ENCODE results near the gene MINK1. TPM values are rescaled to one million over a fixed set of nuclear protein-coding genes. Genes with fewer than 3 reads are reported as not detected.

Gene MINK1
- total RNA-seq, 1 experiment from 2014 or later = 68.8 TPM

DNA sequence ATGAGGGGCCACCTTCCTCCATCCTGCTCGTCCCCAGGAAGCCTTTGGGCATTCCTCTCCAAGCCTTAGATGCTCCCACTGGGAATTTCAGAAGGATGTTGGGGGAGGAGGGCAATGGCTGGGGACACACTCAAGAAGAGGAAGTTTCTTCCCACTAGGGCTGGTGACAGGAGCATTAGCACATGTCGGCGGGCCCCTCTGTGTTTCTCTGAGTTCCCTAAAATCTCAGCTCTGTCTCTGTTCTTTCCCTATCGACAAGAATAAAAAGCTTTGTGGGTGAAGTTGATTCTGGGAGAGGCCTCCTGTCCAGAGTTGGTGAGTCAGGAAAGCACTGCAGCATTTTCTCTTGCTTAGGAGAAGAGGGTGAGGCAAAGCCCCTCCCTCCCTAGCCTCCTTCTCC lies 46.5 kb downstream of the MINK1 start:
- H3K56ac ChIP-seq (ENCODE audit: insufficient read length, low read depth, low read length) = no peak overlapping the region
- H3K27me3 ChIP-seq (ENCODE audit: insufficient read depth, low read length) = no peaks in the 10 kb centered on the region
- H3K79me2 ChIP-seq (ENCODE audit: insufficient read depth, low read length) = peaks cover 2% of the 10 kb centered on the region; the same call in 1 of the 2 replicates
- H3K79me1 ChIP-seq (ENCODE audit: insufficient read depth, low read depth, low read length, poor library complexity, severe bottlenecking) = no peaks in the 10 kb centered on the region
- H3K4me2 ChIP-seq (ENCODE audit: insufficient read depth, insufficient read length, low read length) = no peak overlapping the region
- Mint-ChIP-seq H3K4me1 (peaks cover 3 to 13% of the 10 kb centered on the region in 2 experiments), H3K36me3 (ENCODE audit: insufficient read depth in 1 of 3, low read depth in 3 of 3) (peaks cover 4 to 26% (median 15%) of the 10 kb centered on the region in 3 experiments; a peak in 6 of 7 replicates), H3K27me3 (ENCODE audit: low read depth) (no peaks in the 10 kb centered on the region), H3K27ac (no peak overlapping the region; a peak in 2 of 7 replicates), H3K4me3 (no peak overlapping the region), H3K9me3 (no peaks in the 10 kb centered on the region)
- no peak for DNase-seq
- H4K5ac ChIP-seq (ENCODE audit: insufficient read length, low read depth, low read length) = no peak overlapping the region
- H3K9me3 ChIP-seq (ENCODE audit: control insufficient read depth, low read depth, low read length) = no peaks in the 10 kb centered on the region
- no peak overlapping the region for H4K91ac ChIP-seq (ENCODE audit: insufficient read length, low read depth, low read length)
- H2BK120ac ChIP-seq (ENCODE audit: low read depth, low read length, poor library complexity, severe bottlenecking) = no peak overlapping the region
- H3K4me1 ChIP-seq (ENCODE audit: insufficient read depth, low read length) = no peaks in the 10 kb centered on the region
- WGBS (ENCODE audit: extremely low coverage, insufficient read length, low lambda C conversion rate) = no CpG with 5 or more reads among the region's 4 CpGs
- no peak overlapping the region for H3K9ac ChIP-seq (ENCODE audit: extremely low read depth, insufficient read length, low read length)
- no peak overlapping the region for H2AFZ ChIP-seq (ENCODE audit: low read length)
- no peak overlapping the region for H2AK5ac ChIP-seq (ENCODE audit: insufficient read length, low read length)
- H2BK12ac ChIP-seq (ENCODE audit: insufficient read length, low read depth, low read length) = no peak overlapping the region
- no peaks in the 10 kb centered on the region for H4K20me1 ChIP-seq (ENCODE audit: control insufficient read depth, insufficient read depth, insufficient read length)
- H2BK15ac ChIP-seq (ENCODE audit: low read depth, low read length) = no peak overlapping the region
- no peak overlapping the region for H2BK20ac ChIP-seq (ENCODE audit: low read depth, low read length, poor library complexity, severe bottlenecking)
- H3K23me2 ChIP-seq (ENCODE audit: insufficient read length, low read depth, low read length, poor library complexity, severe bottlenecking) = no peaks in the 10 kb centered on the region
- H3K4ac ChIP-seq (ENCODE audit: low read depth, low read length) = no peak overlapping the region
- no peak overlapping the region for H3K23ac ChIP-seq (ENCODE audit: insufficient read length, low read depth, low read length)
- H2BK5ac ChIP-seq (ENCODE audit: insufficient read length, low read length) = no peak overlapping the region
- H3K27ac ChIP-seq (ENCODE audit: insufficient read length, low read depth, low read length) = no peak overlapping the region
- H3K14ac ChIP-seq (ENCODE audit: insufficient read depth, low read length) = no peak overlapping the region; the same call in 1 of the 2 replicates
- TF ChIP-seq CTCF (conservative IDR thresholded peaks at IDR 0.05) = no peak
- H3T11ph ChIP-seq (ENCODE audit: low read length) = no peak overlapping the region
- H4K8ac ChIP-seq (replicated peaks; ENCODE audit: insufficient read length, low read depth, low read length) = no peak overlapping the region
- no peak overlapping the region for H3K18ac ChIP-seq (ENCODE audit: insufficient read length, low read depth, low read length)
